Measurements from ENCODE around the gene DOCK2.
A peak's percentile ranks its signal among the peaks of the same experiment; 100 is the strongest.
"Not testable (repeated sequence)": the region's sequence is repeated elsewhere in the genome, so short reads cannot be mapped to it uniquely, and the experiment has no call there.

DOCK2 gene

GRCh38 chr5:169751490-169751889 lies 114.4 kb downstream of the DOCK2 start:
- Histone ChIP-seq H4K20me1 (peaks cover 0 to 73% (median 0%) of the 10 kb centered on the region in 11 experiments; a peak in 6 of 22 replicates), H3K27ac (no peak overlapping the region), H3K4me3 (no peak overlapping the region), H3K4me2 (peak overlapping the region in 8 of 11 experiments; percentile 57 to 75 (median 68); a peak in 15 of 22 replicates), H3K27me3 (no peaks in the 10 kb centered on the region), H3K36me3 (peaks cover 51 to 100% (median 78%) of the 10 kb centered on the region in 11 experiments), H3K9me3 (replicated peaks in 1 of 11) (no peaks in the 10 kb centered on the region; a peak in 1 of 22 replicates), H3K4me1 (peaks cover 22 to 48% (median 40%) of the 10 kb centered on the region in 10 experiments; a peak in 19 of 20 replicates), H3K9ac (no peak overlapping the region)
- no peak for TF ChIP-seq Cebpa-rat (IDR thresholded peaks at IDR 0.05)

GRCh38 chr5:169752566-169752965 lies 115.5 kb downstream of the DOCK2 start:
- Histone ChIP-seq H3K36me3 (peaks cover 45 to 99% (median 79%) of the 10 kb centered on the region in 11 experiments), H3K4me2 (peak overlapping the region in 9 of 11 experiments; percentile 32 to 75 (median 66); a peak in 18 of 22 replicates)

GRCh38 chr5:169753795-169754194 lies 116.7 kb downstream of the DOCK2 start:
- peaks cover 0 to 76% (median 0%) of the 10 kb centered on the region in 11 experiments; a peak in 6 of 22 replicates for H4K20me1 ChIP-seq
- no peaks in the 10 kb centered on the region; a peak in 1 of 22 replicates for H3K9me3 ChIP-seq (replicated peaks in 1 of 11)
- TF ChIP-seq Cebpa-rat (IDR thresholded peaks at IDR 0.05): no peak
- H3K4me2 ChIP-seq: peak overlapping the region in 8 of 11 experiments; percentile 57 to 75 (median 68); a peak in 13 of 22 replicates
- H3K9ac ChIP-seq: no peak overlapping the region
- H3K36me3 ChIP-seq: peaks cover 33 to 99% (median 68%) of the 10 kb centered on the region in 11 experiments
- H3K4me1 ChIP-seq: peaks cover 22 to 36% (median 31%) of the 10 kb centered on the region in 10 experiments; a peak in 19 of 20 replicates
- H3K27ac ChIP-seq: no peak overlapping the region
- no peaks in the 10 kb centered on the region for H3K27me3 ChIP-seq
- H3K4me3 ChIP-seq: no peak overlapping the region

More at GRCh38 chr5:169752566-169752965, 115.5 kb downstream of the DOCK2 start:
- H3K9ac ChIP-seq; H3K27ac ChIP-seq; H3K9me3 ChIP-seq (replicated peaks in 1 of 11); H3K27me3 ChIP-seq; H3K4me3 ChIP-seq: not testable (repeated sequence)
- Histone ChIP-seq H4K20me1 (peaks cover 0 to 73% (median 0%) of the 10 kb centered on the region in 11 experiments; a peak in 6 of 22 replicates), H3K4me1 (peaks cover 22 to 37% (median 32%) of the 10 kb centered on the region in 10 experiments; a peak in 19 of 20 replicates)

GRCh38 chr5:169754737-169755136 lies 117.7 kb downstream of the DOCK2 start:
- no peak for TF ChIP-seq Cebpa-rat (IDR thresholded peaks at IDR 0.05)
- no peaks in the 10 kb centered on the region for H3K27me3 ChIP-seq
- peaks cover 0 to 78% (median 0%) of the 10 kb centered on the region in 11 experiments; a peak in 6 of 22 replicates for H4K20me1 ChIP-seq
- no peak overlapping the region for H3K4me3 ChIP-seq
- peaks cover 29 to 99% (median 62%) of the 10 kb centered on the region in 11 experiments for H3K36me3 ChIP-seq
- no peaks in the 10 kb centered on the region; a peak in 1 of 22 replicates for H3K9me3 ChIP-seq (replicated peaks in 1 of 11)
- no peak overlapping the region for H3K4me2 ChIP-seq
- peaks cover 22 to 36% (median 31%) of the 10 kb centered on the region in 10 experiments; a peak in 19 of 20 replicates for H3K4me1 ChIP-seq
- no peak overlapping the region for H3K27ac ChIP-seq
- no peak overlapping the region for H3K9ac ChIP-seq

GRCh38 chr5:169756071-169756765 lies 119.1 kb downstream of the DOCK2 start:
- H3K36me3 ChIP-seq: peaks cover 24 to 99% (median 59%) of the 10 kb centered on the region in 11 experiments
- no peak overlapping the region for H3K27ac ChIP-seq
- H4K20me1 ChIP-seq: peaks cover 0 to 76% (median 0%) of the 10 kb centered on the region in 11 experiments; a peak in 6 of 22 replicates
- H3K4me2 ChIP-seq: no peak overlapping the region
- no peak overlapping the region for H3K9ac ChIP-seq
- H3K4me3 ChIP-seq: no peak overlapping the region
- no peaks in the 10 kb centered on the region for H3K9me3 ChIP-seq (replicated peaks in 1 of 11)
- peaks cover 22 to 32% (median 30%) of the 10 kb centered on the region in 10 experiments; a peak in 19 of 20 replicates for H3K4me1 ChIP-seq
- no peaks in the 10 kb centered on the region for H3K27me3 ChIP-seq
- TF ChIP-seq Cebpa-rat (IDR thresholded peaks at IDR 0.05): no peak

GRCh38 chr5:169757016-169757415 lies 119.9 kb downstream of the DOCK2 start:
- no peak overlapping the region for H3K4me2 ChIP-seq
- H4K20me1 ChIP-seq: peaks cover 0 to 70% (median 0%) of the 10 kb centered on the region in 11 experiments; a peak in 6 of 22 replicates

GRCh38 chr5:169758886-169759285 lies 121.8 kb downstream of the DOCK2 start:
- H3K27me3 ChIP-seq: no peaks in the 10 kb centered on the region
- H3K4me3 ChIP-seq: no peak overlapping the region
- peaks cover 41 to 99% (median 74%) of the 10 kb centered on the region in 11 experiments for H3K36me3 ChIP-seq
- H3K9me3 ChIP-seq (replicated peaks in 1 of 11): no peaks in the 10 kb centered on the region
- H4K20me1 ChIP-seq: peaks cover 0 to 64% (median 0%) of the 10 kb centered on the region in 11 experiments; a peak in 6 of 22 replicates
- H3K9ac ChIP-seq: no peak overlapping the region
- H3K4me2 ChIP-seq: no peak overlapping the region
- no peak for TF ChIP-seq Cebpa-rat (IDR thresholded peaks at IDR 0.05)
- H3K27ac ChIP-seq: no peak overlapping the region
- H3K4me1 ChIP-seq: peaks cover 0 to 12% (median 4%) of the 10 kb centered on the region in 10 experiments; a peak in 14 of 20 replicates

More at GRCh38 chr5:169757016-169757415, 119.9 kb downstream of the DOCK2 start:
- H3K9me3 ChIP-seq (replicated peaks in 1 of 11): no peaks in the 10 kb centered on the region
- H3K36me3 ChIP-seq: peaks cover 28 to 99% (median 59%) of the 10 kb centered on the region in 11 experiments
- H3K4me3 ChIP-seq: no peak overlapping the region
- H3K27me3 ChIP-seq: no peaks in the 10 kb centered on the region
- H3K4me1 ChIP-seq: peaks cover 19 to 28% (median 22%) of the 10 kb centered on the region in 10 experiments; a peak in 19 of 20 replicates
- H3K27ac ChIP-seq: no peak overlapping the region
- H3K9ac ChIP-seq: no peak overlapping the region
- no peak for TF ChIP-seq Cebpa-rat (IDR thresholded peaks at IDR 0.05)

GRCh38 chr5:169760229-169760628 lies 123.2 kb downstream of the DOCK2 start:
- Histone ChIP-seq H4K20me1 (peaks cover 0 to 65% (median 0%) of the 10 kb centered on the region in 11 experiments; a peak in 6 of 22 replicates), H3K4me1 (peaks cover 0 to 5% (median 0%) of the 10 kb centered on the region in 10 experiments; a peak in 1 of 20 replicates), H3K27ac (no peak overlapping the region), H3K4me3 (no peak overlapping the region), H3K36me3 (peaks cover 47 to 99% (median 79%) of the 10 kb centered on the region in 11 experiments), H3K9me3 (replicated peaks in 1 of 11) (no peaks in the 10 kb centered on the region), H3K27me3 (no peaks in the 10 kb centered on the region), H3K9ac (no peak overlapping the region), H3K4me2 (no peak overlapping the region)
- no peak for TF ChIP-seq Cebpa-rat (IDR thresholded peaks at IDR 0.05)
